GM18909 (cell line): ENCODE results near the gene TOR3A.
A peak's percentile ranks its signal among the peaks of the same experiment; 100 is the strongest.

Source experiments
- ATAC-seq: cut with Tn5 transposase; IDR thresholded peaks from one replicate; pipeline ENCODE4 v1.9.1; 2021; ENCODE audit warnings: mild to moderate bottlenecking; ENCODE audit not compliant: unreplicated experiment, poor library complexity

Gene TOR3A

GRCh38 chr1:179061360-179062282, 20.2 kb upstream of the TOR3A start:
- ATAC-seq, result no peak

DNA sequence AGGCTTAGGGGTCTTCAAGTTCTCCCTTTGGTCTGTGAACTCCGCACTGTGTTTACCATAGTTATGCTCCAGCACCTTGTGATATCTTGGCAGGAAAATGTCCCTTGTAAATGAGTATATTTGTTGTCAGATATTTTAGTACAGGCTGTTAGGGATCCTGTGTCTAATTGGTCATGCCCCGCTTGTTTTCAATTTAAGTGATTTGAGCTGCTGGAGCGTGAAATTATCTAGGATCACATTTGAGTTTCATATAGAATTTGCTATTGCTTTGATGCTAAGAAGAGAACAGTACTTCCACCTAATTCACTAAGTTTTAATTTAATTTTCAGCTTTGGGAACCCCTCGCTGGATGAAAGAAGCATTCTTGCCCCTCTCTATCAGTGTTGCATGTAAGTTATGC, 15.4 kb upstream of the TOR3A start:
- ATAC-seq, result no peak

DNA sequence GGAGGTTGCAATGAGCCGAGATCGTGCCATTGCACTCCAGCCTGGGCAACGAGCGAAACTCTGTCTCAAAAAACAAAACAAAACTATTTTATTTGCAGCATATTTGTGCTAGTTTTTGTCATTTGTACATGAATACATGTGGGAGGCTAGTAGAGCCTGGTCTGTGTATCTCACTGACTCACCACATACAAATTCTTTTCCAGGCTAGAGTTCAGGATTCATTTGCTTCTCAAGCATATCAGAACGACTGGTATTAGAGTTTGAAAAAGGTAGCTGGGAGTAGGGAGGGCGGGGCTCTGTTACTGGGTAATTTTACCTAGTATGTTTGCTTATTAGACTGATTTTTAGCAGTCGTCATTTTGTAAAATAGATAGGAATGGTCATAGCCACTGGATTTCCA, 4.5 kb upstream of the TOR3A start:
- ATAC-seq, result no peak

GRCh38 chr1:179079113-179079761, 2.6 kb upstream of the TOR3A start:
- ATAC-seq, result peak; percentile 16

GRCh38 chr1:179080866-179081686, 794 bp upstream of the TOR3A start:
- ATAC-seq, result peak; percentile 28

DNA sequence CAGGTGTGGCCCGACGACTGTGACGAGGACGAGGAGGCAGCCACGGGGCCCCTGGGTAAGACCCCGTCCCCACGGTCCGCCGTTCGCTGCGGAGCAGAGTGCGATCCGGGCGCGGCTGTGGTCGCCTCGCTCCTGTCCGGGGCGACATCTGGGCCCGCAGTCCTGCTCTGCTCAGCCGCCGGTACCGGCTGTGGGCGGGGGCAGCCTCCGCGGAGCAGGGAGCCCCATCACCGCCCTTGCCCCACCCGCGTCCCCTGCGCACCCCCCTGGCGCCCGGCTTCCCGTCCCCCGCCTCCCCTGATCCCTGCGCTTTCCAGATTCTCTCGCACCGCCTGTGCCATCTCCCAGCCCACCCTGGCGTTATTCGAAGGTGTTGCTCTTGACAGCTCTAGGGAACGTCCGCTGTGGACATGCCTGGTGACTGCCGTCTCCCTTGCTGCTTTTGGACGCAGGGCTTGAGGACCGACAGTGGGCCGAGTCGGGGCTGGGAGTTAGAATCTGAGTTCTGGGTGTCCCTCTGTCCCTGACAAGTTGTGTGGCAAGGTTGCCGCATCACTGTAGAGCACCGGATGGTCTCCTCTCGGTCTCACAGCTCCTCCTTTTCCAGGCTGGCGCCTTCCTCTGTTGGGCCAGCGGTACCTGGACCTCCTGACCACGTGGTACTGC, 596 bp downstream of the TOR3A start:
- peak; percentile 20 for ATAC-seq

DNA sequence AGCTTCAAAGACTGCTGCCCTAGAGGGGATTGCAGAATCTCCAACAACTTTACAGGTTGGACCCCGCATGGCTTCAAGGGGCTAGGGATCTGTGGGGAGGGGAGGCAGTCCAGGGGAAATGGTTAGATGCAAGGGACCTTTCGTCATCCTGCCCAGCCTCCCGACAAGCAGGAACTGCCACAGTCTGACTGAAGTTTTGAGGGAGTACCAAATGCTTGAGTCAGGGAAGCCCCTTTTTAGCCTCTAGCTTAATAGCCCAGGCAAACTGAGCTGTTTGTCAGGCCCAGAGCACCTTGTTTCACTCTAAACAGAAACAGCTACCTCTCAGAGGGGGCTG, 1.1 kb downstream of the TOR3A start:
- no peak for ATAC-seq

DNA sequence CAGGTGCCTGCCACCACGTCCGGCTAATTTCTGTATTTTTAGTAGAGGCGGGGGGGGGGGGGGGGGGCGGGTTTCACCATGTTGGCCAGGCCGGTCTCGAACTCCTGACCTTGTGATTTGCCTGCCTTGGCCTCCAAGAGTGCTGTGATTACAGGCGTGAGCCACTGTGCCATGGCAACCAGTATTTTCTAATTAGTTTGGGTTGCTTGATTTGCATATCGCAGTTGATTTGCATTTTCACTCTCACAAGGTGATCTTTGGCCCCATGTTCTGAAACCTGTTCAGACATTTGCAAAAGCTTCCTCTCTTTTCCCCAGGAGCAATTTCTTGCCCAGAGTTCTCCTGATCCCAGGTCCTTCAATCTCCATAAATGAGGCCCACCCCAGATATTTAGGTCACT, 1.7 kb downstream of the TOR3A start:
- peak; percentile 19 for ATAC-seq

DNA sequence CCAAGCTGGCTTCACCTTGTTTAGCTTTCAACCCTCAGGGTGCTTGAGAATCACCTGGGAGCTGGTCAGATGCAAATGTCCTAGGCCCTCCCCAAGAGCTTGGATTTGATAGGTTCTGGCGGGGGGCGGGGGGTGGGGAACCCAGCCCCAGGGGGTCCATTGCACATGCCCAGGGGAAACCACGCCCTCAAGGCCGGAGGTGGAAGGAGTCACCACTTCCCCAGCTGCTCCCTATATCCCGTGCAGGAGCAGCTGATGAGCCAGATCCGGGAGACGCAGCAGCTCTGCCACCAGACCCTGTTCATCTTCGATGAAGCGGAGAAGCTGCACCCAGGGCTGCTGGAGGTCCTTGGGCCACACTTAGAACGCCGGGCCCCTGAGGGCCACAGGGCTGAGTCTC, 5.8 kb downstream of the TOR3A start:
- no peak for ATAC-seq

GRCh38 chr1:179089827-179090482, 8.1 kb downstream of the TOR3A start:
- no peak for ATAC-seq

DNA sequence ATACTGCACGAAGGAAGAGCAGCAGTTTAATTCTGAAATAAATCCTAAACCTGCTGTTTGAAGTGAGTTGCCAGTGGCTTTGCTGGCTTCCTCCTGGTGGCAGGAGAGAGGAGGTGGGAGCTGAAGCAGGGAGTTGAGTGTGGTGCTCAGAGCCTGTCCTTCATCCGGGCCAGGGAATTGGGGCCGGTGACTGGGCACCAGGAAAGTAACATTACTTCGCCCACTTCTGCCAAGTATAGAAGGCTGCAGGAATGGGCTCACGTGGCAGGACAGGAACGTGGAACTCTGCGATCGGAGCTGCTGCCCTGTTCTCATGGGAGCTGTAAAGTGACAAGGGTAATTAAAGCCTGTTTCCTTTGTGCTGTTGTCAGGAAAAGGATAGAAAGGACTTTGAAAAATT, 8.7 kb downstream of the TOR3A start:
- ATAC-seq, result no peak

GRCh38 chr1:179090923-179091322, 9.1 kb downstream of the TOR3A start:
- no peak for ATAC-seq

DNA sequence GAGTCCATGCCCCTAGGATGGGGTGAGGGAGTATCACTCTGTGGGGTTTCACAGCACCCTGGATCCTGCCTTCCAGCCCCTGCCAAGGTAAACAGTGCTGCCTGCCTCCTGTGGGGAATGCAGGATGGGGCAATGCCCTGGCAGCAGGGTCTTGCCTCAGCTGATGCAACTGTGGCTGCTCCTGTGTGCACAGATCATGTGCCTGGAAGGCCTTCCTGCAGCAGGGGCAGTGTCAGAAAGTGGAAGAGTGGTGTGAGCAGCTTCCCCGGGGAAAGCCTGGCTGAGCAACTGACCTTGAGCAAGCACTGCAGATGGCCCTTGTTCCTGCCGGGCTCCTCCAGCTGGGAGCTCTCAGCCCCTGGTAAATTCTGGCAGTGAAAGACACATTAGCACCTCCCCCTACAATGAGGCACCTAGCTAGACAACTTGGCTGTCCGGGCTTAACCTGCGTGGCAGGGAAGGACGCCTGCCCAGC, 9.9 kb downstream of the TOR3A start:
- ATAC-seq, result no peak

DNA sequence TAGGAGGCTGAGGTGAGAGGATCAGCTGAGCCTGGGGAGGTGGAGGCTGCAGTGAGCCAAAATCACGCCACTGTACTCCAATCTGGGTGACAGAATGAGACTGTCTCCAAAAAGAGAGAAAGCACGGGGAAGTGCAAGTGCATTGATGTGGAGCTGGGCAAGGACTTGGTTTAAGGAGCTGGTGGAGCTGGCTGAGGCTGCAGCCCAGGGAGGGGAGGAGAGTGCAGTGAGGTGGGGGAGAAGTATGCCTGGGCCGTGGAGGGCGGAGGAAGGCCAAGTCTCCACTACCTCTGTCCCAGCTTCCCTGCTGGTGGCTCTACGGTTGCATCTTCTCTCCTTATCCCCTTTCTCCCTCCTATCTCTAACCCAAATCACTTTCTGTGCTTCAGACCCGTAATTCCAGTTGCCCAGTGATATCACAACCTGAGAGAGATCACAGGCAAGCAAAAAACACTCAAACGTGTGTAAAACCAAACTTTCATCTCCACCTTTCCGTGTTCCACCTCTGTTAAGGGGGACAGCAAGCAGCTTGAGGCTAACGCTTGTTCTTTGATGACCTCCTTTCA, 11.1 kb downstream of the TOR3A start:
- no peak for ATAC-seq

GRCh38 chr1:179094818-179095217, 12.9 kb downstream of the TOR3A start:
- no peak for ATAC-seq

DNA sequence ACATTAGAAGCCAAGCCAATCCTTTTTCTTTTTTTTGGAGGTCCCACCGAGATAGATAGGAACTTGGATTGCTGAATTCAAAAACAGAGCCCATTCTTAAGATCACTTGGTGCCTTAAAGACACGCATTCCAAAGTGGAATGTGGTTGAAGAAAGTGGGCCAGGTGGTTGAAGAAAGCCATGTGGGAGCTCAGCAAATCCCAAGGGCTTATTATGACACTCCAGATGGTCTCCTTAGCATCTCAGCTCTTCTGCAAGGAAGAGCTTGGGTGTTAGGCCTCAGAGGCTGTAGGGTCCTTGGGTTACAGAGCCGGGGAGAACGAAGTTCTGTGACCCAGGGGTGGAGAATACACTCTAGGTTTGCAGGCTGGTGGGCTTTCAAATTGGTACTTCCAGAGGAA, 13.5 kb downstream of the TOR3A start:
- no peak for ATAC-seq

DNA sequence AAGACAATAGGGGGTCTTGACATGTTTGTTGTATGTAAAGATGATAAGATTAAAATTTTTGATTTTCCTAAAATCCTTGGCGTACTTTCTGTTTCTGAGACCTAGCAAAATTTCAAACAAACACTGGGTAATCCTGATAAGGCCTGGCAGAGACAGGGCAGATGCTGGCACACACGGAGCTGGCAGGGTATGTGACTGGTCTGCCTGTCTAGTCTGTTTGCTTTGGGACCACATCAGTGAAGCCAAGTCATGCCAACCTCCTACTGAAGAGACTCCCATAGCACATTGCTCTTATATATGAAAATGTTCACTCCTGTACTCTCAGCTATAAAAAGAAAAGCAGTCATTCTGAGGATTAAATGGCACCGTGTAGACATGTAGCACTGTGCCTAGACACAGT, 14.1 kb downstream of the TOR3A start:
- no peak for ATAC-seq

GRCh38 chr1:179099891-179100290, 18.0 kb downstream of the TOR3A start:
- no peak for ATAC-seq

DNA sequence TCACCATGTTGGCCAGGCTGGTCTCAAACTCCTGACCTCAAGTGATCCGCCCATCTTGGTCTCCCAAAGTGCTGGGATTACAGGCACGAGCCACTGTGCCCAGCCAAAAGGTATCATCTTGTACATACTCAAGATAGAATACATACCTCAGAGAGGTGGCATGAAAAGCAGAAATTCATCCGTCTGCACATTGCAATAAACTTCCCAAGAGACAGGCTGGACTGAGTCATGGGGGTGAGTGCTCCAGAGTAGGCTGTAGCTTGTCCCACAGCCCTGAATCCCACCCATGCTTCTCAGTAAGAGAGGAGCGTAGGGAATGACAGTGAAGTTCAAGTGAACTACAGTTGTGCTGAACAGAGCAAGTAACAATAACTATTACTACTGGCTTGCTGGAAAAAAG, 19.7 kb downstream of the TOR3A start:
- ATAC-seq, result no peak

GRCh38 chr1:179103999-179104398, 22.1 kb downstream of the TOR3A start:
- ATAC-seq, result no peak
